ENCODE results near the gene DGKH. TPM values are rescaled to one million over a fixed set of nuclear protein-coding genes. Genes with fewer than 3 reads are reported as not detected.

Gene DGKH
- total and polyA plus RNA-seq, 9 donors, result 2.1 to 14.1 (median 9.3) TPM

- H3K9me3 ChIP-seq, result no peaks in the 10 kb centered on the region
- H3K4me1 ChIP-seq (ENCODE audit: insufficient read depth), result no peaks in the 10 kb centered on the region
- no peak for DNase-seq
- no peak overlapping the region for H3K27ac ChIP-seq
- H3K27me3 ChIP-seq, result no peaks in the 10 kb centered on the region
- H3K4me3 ChIP-seq, result no peak overlapping the region
- 76 to 89% (median 79%) methylated on average over 3 of the region's 3 CpGs for WGBS, 3 donors
- TF ChIP-seq CTCF (IDR thresholded peaks at IDR 0.05), result no peak
- TF ChIP-seq POLR2A (IDR thresholded peaks at IDR 0.05), result no peak
- TF ChIP-seq EP300 (IDR thresholded peaks at IDR 0.05), result no peak
- intact Hi-C loops (cut with DNase I), result no loop called here
- no peaks in the 10 kb centered on the region for H3K36me3 ChIP-seq
Measured at GRCh38 chr13:42284068-42284467, 235.6 kb downstream of the DGKH start.

Small RNA genes lying within 50 kb of the gene (small RNA-seq; reads per million reads assigned to genes)
- gene RPS28P8, result not detected

Other genes starting within 250 kb of the DGKH start
- 10 to 100 TPM; 19.9 to 25.1 (median 21.3) TPM for gene VWA8, start 87.5 kb upstream of the DGKH start, total RNA-seq
- 10 to 100 TPM in 1 of 2 donors, 1 to 10 TPM in 1; 4.5 to 12.6 TPM for gene VWA8, start 87.5 kb upstream of the DGKH start, polyA plus RNA-seq
- 10 to 100 TPM; 27.5 to 41.0 (median 34.6) TPM for gene AKAP11, start 223.5 kb downstream of the DGKH start, total RNA-seq
- 10 to 100 TPM in 1 of 2 donors, 1 to 10 TPM in 1; 10.0 to 16.4 TPM for gene AKAP11, start 223.5 kb downstream of the DGKH start, polyA plus RNA-seq

All from ovary (tissue), 9 donors.